Psoas muscle (tissue), 8 donors: ENCODE measurements around the gene TNMD. TPM values are rescaled to one million over a fixed set of nuclear protein-coding genes. Genes with fewer than 3 reads are reported as not detected.

Experiments
- ATAC-seq, 4 donors: fragments of 200-7000 bp; cut with Tn5 transposase; one replicate each; pipeline ENCODE4 v1.9.1; 2020; ENCODE audit warnings: moderate library complexity in 3 of 4, mild to moderate bottlenecking in 2 of 4
- DNase-seq, 2 donors: peaks; one replicate each; pipeline ENCODE4 v3.0.0-alpha.2; 2020
- H3K27ac ChIP-seq: fragments of 200-600 bp; one replicate; pipeline ENCODE4 v1.8.0; 2022
- H3K27me3 ChIP-seq, 3 donors: fragments of 200-600 bp in 1 of 3; one replicate each; pipeline versions ENCODE4 v1.6.1 to v1.8.0; 2013 to 2022; ENCODE audit warnings: low read length in 2 of 3, mild to moderate bottlenecking in 2 of 3, moderate library complexity in 1 of 3; ENCODE audit not compliant: insufficient read depth in 3 of 3
- H3K36me3 ChIP-seq, 2 donors: fragments of 200-600 bp in 1 of 2; one replicate each; pipeline versions ENCODE4 v1.6.1 to v1.8.0; 2013 to 2022; ENCODE audit warnings: low read depth in 1 of 2, mild to moderate bottlenecking in 1 of 2, moderate library complexity in 1 of 2; ENCODE audit not compliant: insufficient read depth in 1 of 2
- H3K4me1 ChIP-seq: fragments of 200-600 bp; one replicate; pipeline ENCODE4 v1.8.0; 2022
- H3K4me3 ChIP-seq: fragments of 200-600 bp; one replicate; pipeline ENCODE4 v1.8.0; 2022; ENCODE audit warnings: mild to moderate bottlenecking
- H3K9me3 ChIP-seq: fragments of 200-600 bp; one replicate; pipeline ENCODE4 v1.8.0; 2022
- WGBS, 3 donors: extraction: QIAGEN DNeasy Blood & Tissue Kit; methylation state at CpG; one replicate each; pipeline versions ENCODE4 v1.1.6 to v1.1.7; 2013; 5-methylcytosine and 5-hydroxymethylcytosine counted together
- intact Hi-C, 2 donors: fragments of 100-400 bp; cut with DNase I; formaldehyde crosslinking; loops; one replicate each; pipeline versions ENCODE4 v1.11.0 to v1.14.2; 2022
- polyA plus RNA-seq, 3 donors: library from polyadenylated mRNA; stranded (reverse); fragments of 200-250 nt; gene quantifications; one replicate each; pipeline ENCODE4 v1.2.3, GENCODE V29; 2013
- total RNA-seq, 4 donors: library from RNA; stranded (reverse); fragmentation: NEBNext Ultra II Directional in 2 of 4; extraction: Animal tissue kit (Norgen Biotek cat#: 25700) in 2 of 4; gene quantifications; one replicate each; pipeline versions ENCODE4 v1.2.1 to v1.2.4, GENCODE V29; 2021 to 2023
- TF ChIP-seq, protein P1 (sequence below): fragments of 200-600 bp; IDR thresholded peaks from one replicate; pipeline ENCODE4 v1.8.0; 2022; ENCODE audit warnings: antibody characterized with exemption
- donor health status: healthy with polysubstance abuse.
- donor health status: DM: no; HTN: no; CAD: no; lungs with moderate emphysema.
- donor health status: Bipolar disorder and iron deficiency.
- donor health status: healthy.
- donor health status: DM: yes; HTN: yes; CAD: no.
- donor health status: DM: no; HTN: no; CAD: no.
- donor health status: DM: no; HTN: no; CAD: no.
- donor health status: DM: yes; HTN: yes; CAD: no.

Gene TNMD
- total and polyA plus RNA-seq, 7 donors, result 0.03 to 0.69 (median 0.06) TPM; not detected in 4

DNA sequence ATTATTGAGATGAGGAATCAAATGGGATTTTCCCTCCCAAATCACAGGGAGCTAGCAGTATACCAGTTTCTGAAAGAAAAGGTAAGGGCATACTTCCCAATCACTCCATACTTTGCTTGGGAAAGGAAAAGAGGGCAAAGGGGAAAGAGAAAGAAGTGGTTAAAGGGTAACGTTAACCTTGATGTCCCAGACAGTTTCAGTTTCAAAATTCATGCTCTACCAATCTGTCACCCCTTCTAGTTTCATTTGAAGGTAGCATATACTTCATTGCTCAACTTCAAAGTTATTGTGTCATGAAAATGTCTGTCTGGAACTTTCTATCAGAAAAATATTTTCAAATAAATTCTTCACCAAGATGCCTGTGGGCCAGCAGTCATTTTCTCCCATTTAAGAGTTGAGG lies 16.0 kb downstream of the TNMD start:
- Histone ChIP-seq H3K36me3 (no peaks in the 10 kb centered on the region), H3K27ac (no peak overlapping the region), H3K4me3 (no peak overlapping the region), H3K27me3 (peaks cover 0 to 20% (median 0%) of the 10 kb centered on the region in 3 donors), H3K4me1 (no peaks in the 10 kb centered on the region), H3K9me3 (no peaks in the 10 kb centered on the region)
- intact Hi-C loops, result no loop called here
- DNase-seq (no peak), ATAC-seq (no peak)
- WGBS, 3 donors, result 28 to 35% (median 29%) methylated on average over 1 of the region's 1 CpG
- TF ChIP-seq, protein P1, sequence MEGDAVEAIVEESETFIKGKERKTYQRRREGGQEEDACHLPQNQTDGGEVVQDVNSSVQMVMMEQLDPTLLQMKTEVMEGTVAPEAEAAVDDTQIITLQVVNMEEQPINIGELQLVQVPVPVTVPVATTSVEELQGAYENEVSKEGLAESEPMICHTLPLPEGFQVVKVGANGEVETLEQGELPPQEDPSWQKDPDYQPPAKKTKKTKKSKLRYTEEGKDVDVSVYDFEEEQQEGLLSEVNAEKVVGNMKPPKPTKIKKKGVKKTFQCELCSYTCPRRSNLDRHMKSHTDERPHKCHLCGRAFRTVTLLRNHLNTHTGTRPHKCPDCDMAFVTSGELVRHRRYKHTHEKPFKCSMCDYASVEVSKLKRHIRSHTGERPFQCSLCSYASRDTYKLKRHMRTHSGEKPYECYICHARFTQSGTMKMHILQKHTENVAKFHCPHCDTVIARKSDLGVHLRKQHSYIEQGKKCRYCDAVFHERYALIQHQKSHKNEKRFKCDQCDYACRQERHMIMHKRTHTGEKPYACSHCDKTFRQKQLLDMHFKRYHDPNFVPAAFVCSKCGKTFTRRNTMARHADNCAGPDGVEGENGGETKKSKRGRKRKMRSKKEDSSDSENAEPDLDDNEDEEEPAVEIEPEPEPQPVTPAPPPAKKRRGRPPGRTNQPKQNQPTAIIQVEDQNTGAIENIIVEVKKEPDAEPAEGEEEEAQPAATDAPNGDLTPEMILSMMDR, result no peak

DNA sequence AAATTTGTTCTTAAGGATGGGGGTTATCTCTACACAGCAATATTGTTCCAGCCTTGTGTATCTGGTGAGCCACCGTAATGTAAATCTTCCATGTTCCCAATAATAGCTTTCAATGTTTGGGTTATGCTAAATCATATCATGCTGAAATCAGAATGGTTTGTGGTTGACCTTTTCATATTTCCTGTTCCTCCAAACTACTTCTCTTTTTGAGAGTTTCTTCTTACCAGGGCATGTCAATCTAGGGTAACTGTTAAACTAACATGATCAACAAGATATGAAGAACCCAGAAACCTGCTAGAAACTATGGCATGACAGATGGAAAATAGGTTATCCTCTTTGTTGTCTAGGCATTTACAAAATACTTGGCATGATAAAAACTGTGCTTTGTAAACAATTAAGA lies 22.0 kb downstream of the TNMD start:
- TF ChIP-seq, protein P1, result no peak
- Histone ChIP-seq H3K4me3 (no peak overlapping the region), H3K36me3 (no peaks in the 10 kb centered on the region), H3K27ac (no peak overlapping the region), H3K27me3 (peaks cover 0 to 13% (median 0%) of the 10 kb centered on the region in 3 donors), H3K4me1 (no peaks in the 10 kb centered on the region), H3K9me3 (no peaks in the 10 kb centered on the region)
- intact Hi-C loops, result no loop called here
- DNase-seq, result no peak
- 85 to 94% (median 86%) methylated on average over 1 of the region's 1 CpG for WGBS, 3 donors
- ATAC-seq, result no peak

DNA sequence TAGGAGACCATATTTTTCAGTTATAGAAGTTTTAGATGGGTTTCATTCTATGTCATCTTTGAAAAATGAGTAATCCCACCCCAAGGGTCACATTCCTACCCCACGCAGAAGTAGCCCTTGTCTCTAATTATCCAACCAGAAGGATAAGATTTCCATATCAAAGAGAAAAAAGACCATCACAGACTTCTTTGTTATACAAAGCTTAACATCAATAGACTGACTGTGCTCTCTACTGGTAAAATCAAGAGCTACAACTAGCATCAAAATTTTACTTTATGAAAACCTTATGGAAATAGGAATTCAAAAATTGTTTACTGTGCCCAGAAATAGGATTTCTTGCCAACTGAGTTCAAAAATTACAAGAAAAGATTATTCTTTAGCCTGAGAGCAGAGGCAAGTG lies 24.9 kb downstream of the TNMD start:
- H3K36me3 ChIP-seq, result no peaks in the 10 kb centered on the region
- DNase-seq, result no peak
- H3K9me3 ChIP-seq, result no peaks in the 10 kb centered on the region
- intact Hi-C loops, result no loop called here
- WGBS, 3 donors, result 3 to 10% (median 6%) methylated on average over 1 of the region's 1 CpG
- TF ChIP-seq, protein P1, result no peak
- H3K27me3 ChIP-seq, result peaks cover 0 to 17% (median 0%) of the 10 kb centered on the region in 3 donors
- H3K4me3 ChIP-seq, result no peak overlapping the region
- ATAC-seq, result no peak
- H3K27ac ChIP-seq, result no peak overlapping the region
- no peaks in the 10 kb centered on the region for H3K4me1 ChIP-seq

DNA sequence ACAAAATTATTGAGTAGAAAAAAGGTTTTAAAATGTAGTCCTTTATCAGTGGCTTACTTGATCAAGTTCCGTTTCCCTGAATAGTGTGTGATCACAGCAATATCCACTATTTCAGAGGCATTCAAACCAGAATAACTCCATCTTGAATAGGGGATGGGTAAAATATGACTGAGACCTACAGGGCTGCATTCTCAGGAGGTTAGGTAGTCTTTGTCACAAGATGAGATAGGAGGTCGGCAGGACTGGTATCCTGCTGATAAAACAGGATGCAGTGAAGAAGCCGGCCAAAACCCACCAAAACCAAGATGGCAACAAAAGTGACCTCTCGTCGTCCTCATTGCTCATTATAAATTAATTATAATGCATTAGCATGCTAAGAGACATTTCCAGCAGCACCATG lies 27.2 kb downstream of the TNMD start:
- TF ChIP-seq, protein P1, result no peak

DNA sequence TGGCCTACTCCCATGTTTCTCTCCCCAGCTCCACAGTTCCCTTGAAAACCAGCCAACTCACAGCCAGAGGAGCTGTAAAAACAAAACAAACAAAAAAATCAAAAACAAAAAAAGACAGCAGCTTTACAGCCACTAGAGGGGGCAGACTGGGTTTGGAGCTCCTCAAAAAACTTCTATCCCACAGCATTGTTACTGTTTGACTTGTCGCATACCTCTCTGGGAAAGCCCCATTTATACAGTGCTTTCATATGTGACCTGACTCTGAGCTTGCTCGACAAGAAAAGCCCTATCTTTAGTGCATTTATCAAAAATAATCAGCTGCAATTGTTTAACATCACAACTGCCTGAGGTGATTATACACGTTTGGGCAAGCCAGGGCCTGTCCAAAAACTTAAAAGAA lies 30.3 kb downstream of the TNMD start:
- DNase-seq, result no peak
- H3K27me3 ChIP-seq, result peaks cover 0 to 13% (median 0%) of the 10 kb centered on the region in 3 donors
- intact Hi-C loops, result no loop called here

More for the DNA sequence above, 27.2 kb downstream of the TNMD start:
- no peak overlapping the region for H3K4me3 ChIP-seq
- intact Hi-C loops, result no loop called here
- no peaks in the 10 kb centered on the region for H3K4me1 ChIP-seq
- H3K27ac ChIP-seq, result no peak overlapping the region
- H3K36me3 ChIP-seq, result no peaks in the 10 kb centered on the region
- H3K27me3 ChIP-seq, result peaks cover 0 to 17% (median 0%) of the 10 kb centered on the region in 3 donors
- DNase-seq (no peak), ATAC-seq (no peak)
- no peaks in the 10 kb centered on the region for H3K9me3 ChIP-seq
- WGBS, 3 donors, result 74 to 84% (median 77%) methylated on average over 5 of the region's 5 CpGs

More for the DNA sequence above, 30.3 kb downstream of the TNMD start:
- Histone ChIP-seq H3K4me3 (no peak overlapping the region), H3K4me1 (no peaks in the 10 kb centered on the region), H3K9me3 (no peaks in the 10 kb centered on the region), H3K36me3 (no peaks in the 10 kb centered on the region), H3K27ac (no peak overlapping the region)
- no peak for ATAC-seq
- TF ChIP-seq, protein P1, result peak; percentile 28
- 13 to 29% (median 27%) methylated on average over 3 of the region's 3 CpGs for whole genome bisulfite sequencing, 3 donors
